HCT116 (cell line): ENCODE results near the gene OR10A4. TPM values are rescaled to one million over a fixed set of nuclear protein-coding genes. Genes with fewer than 3 reads are reported as not detected.

Experiments
- ATAC-seq: fragments of 200-7000 bp; cut with Tn5 transposase; 2 replicates; pipeline ENCODE4 v1.9.1; 2020; ENCODE audit warnings: mild to moderate bottlenecking, moderate library complexity
- BruUV-seq: library from RNA; stranded (reverse); fragments of 400-500 nt; replicated peaks from 2 replicates; lab custom pipeline; 2021; lab: Mats Ljungman, UMichigan
- CTCF ChIA-PET: fragments of 300-600 bp; sonication (Branson Sonifier 250); formaldehyde crosslinking; loops from one replicate; lab custom pipeline; 2021; ENCODE audit warnings: antibody characterized with exemption; lab: Charles Lee
- POLR2A ChIA-PET: fragments of 300-600, 350-600 bp; sonication (Branson Sonifier 250); formaldehyde crosslinking; loops from one replicate; lab custom pipeline; 2021; ENCODE audit warnings: antibody characterized with exemption; lab: Charles Lee
- RAD21 ChIA-PET, 2 experiments: fragments of 300-600 bp; sonication (Branson Sonifier 250); formaldehyde crosslinking; loops; one replicate each; lab custom pipeline; 2023; ENCODE audit warnings: low total read pairs in 2 of 2; ENCODE audit not compliant: uncharacterized antibody in 2 of 2, unreplicated experiment in 2 of 2, low non-redundant PET in 1 of 2; lab: Charles Lee
- DNase-seq: peaks from one replicate; pipeline ENCODE4 v3.0.0-alpha.2; 2010; ENCODE audit warnings: low read depth, low spot score
- H2AFZ ChIP-seq: fragments of 200-600 bp; shearing (Covaris generic), sonication (generic); 2 replicates; pipeline ENCODE4 v1.6.1; 2017; ENCODE audit warnings: low read depth, mixed run types, mixed read lengths, antibody characterized with exemption, low read length; ENCODE audit not compliant: poor library complexity, severe bottlenecking
- H3K27ac ChIP-seq: 2 replicates; pipeline ENCODE4 v1.5.1; 2012; ENCODE audit warnings: low read depth, low read length
- H3K27me3 ChIP-seq: fragments of 200-600 bp; sonication (generic); 2 replicates; pipeline ENCODE4 v1.6.1; 2016; ENCODE audit warnings: mixed run types, low read length, mixed read lengths; ENCODE audit not compliant: insufficient read depth
- H3K36me3 ChIP-seq, 2 experiments: fragments of 200-500 bp in 1 of 2; fragments of 200-600 bp in 1 of 2; sonication (Bioruptor generic) in 1 of 2; sonication (generic) in 1 of 2; 2 replicates each; pipeline versions ENCODE4 v1.5.1 to v1.6.1; 2014 to 2016; ENCODE audit warnings: low read length in 2 of 2, inconsistent platforms in 1 of 2, mixed read lengths in 1 of 2, mixed run types in 1 of 2; ENCODE audit not compliant: insufficient read depth in 2 of 2, control insufficient read depth in 1 of 2
- H3K4me1 ChIP-seq, 2 experiments: fragments of 200-600 bp in 1 of 2; sonication (generic) in 1 of 2; 2 replicates each; pipeline versions ENCODE4 v1.5.1 to v1.6.1; 2012 to 2017; ENCODE audit warnings: low read length in 2 of 2, inconsistent platforms in 1 of 2, mild to moderate bottlenecking in 1 of 2, mixed read lengths in 1 of 2, mixed run types in 1 of 2, moderate library complexity in 1 of 2; ENCODE audit not compliant: insufficient read depth in 2 of 2, control insufficient read depth in 1 of 2
- H3K4me2 ChIP-seq: fragments of 200-600 bp; sonication (generic); 2 replicates; pipeline ENCODE4 v1.6.1; 2017; ENCODE audit warnings: mixed run types, low read length, mixed read lengths
- H3K4me3 ChIP-seq, 2 experiments: fragments of 200-600 bp in 1 of 2; sonication (generic) in 1 of 2; replicated peaks in 1 of 2; 2 replicates each; pipeline ENCODE4 v1.5.1; 2011 to 2016; ENCODE audit warnings: low read length in 2 of 2, control low read depth in 1 of 2, low read depth in 1 of 2, mild to moderate bottlenecking in 1 of 2, mixed read lengths in 1 of 2, mixed run types in 1 of 2
- H3K79me2 ChIP-seq: fragments of 200-600 bp; sonication (generic); 2 replicates; pipeline ENCODE4 v1.6.1; 2017; ENCODE audit warnings: mild to moderate bottlenecking, mixed run types, low read length, moderate library complexity, mixed read lengths; ENCODE audit not compliant: insufficient read depth
- H3K9ac ChIP-seq: fragments of 200-600 bp; sonication (generic); 2 replicates; pipeline ENCODE4 v1.6.1; 2016; ENCODE audit warnings: low read length, mixed read lengths
- H3K9me2 ChIP-seq: fragments of 200-600 bp; sonication (generic), shearing (Covaris generic); 2 replicates; pipeline ENCODE4 v1.6.1; 2017; ENCODE audit warnings: mixed run types, mild to moderate bottlenecking, moderate library complexity; ENCODE audit not compliant: insufficient read depth
- H3K9me3 ChIP-seq, 2 experiments: fragments of 200-500 bp in 1 of 2; fragments of 200-600 bp in 1 of 2; sonication (Bioruptor generic) in 1 of 2; sonication (generic) in 1 of 2; 2 replicates each; pipeline ENCODE4 v1.6.1; 2014 to 2017; ENCODE audit warnings: low read length in 2 of 2, mixed read lengths in 2 of 2, inconsistent platforms in 1 of 2, low read depth in 1 of 2, mild to moderate bottlenecking in 1 of 2, mixed run types in 1 of 2, moderate library complexity in 1 of 2; ENCODE audit not compliant: control insufficient read depth in 1 of 2, insufficient read depth in 1 of 2
- H4K20me1 ChIP-seq: fragments of 200-600 bp; sonication (generic), shearing (Covaris generic); 2 replicates; pipeline ENCODE4 v1.6.1; 2017; ENCODE audit warnings: mixed run types, mild to moderate bottlenecking, moderate library complexity; ENCODE audit not compliant: insufficient read depth
- CBX3 ChIP-seq: IDR thresholded peaks from 2 replicates; pipeline ENCODE4 v1.6.1; 2012; ENCODE audit warnings: low read depth
- CEBPB ChIP-seq: IDR thresholded peaks from 2 replicates; pipeline ENCODE4 v1.6.1; 2012; ENCODE audit warnings: low read depth
- CTCF ChIP-seq, 3 experiments: fragments of 200-600 bp in 1 of 3; sonication (generic) in 1 of 3; IDR thresholded peaks in 2 of 3; conservative IDR thresholded peaks in 1 of 3; 2 replicates each; pipeline ENCODE4 v1.5.1; 2012 to 2017; ENCODE audit warnings: low read depth in 2 of 3, low read length in 2 of 3, antibody characterized with exemption in 1 of 3, borderline replicate concordance in 1 of 3, control low read depth in 1 of 3, mild to moderate bottlenecking in 1 of 3, mixed read lengths in 1 of 3, mixed run types in 1 of 3, moderate library complexity in 1 of 3; ENCODE audit not compliant: insufficient read depth in 1 of 3
- EGR1 ChIP-seq: IDR thresholded peaks from 2 replicates; pipeline ENCODE4 v1.6.1; 2012; ENCODE audit warnings: low read depth
- ELF1 ChIP-seq: IDR thresholded peaks from 2 replicates; pipeline ENCODE4 v1.6.1; 2012; ENCODE audit warnings: low read depth, borderline replicate concordance
- EZH2 ChIP-seq: fragments of 200-600 bp; sonication (generic); IDR thresholded peaks from 2 replicates; pipeline ENCODE4 v1.6.1; 2017; ENCODE audit warnings: antibody characterized with exemption, mixed run types
- FOSL1 ChIP-seq: IDR thresholded peaks from 2 replicates; pipeline ENCODE4 v1.6.1; 2012; ENCODE audit warnings: low read depth
- POLR2A ChIP-seq: IDR thresholded peaks from 2 replicates; pipeline ENCODE4 v1.7.0; 2011; ENCODE audit warnings: borderline replicate concordance; ENCODE audit not compliant: insufficient read depth, insufficient read length; ENCODE audit errors: extremely low read depth
- RAD21 ChIP-seq: IDR thresholded peaks from 2 replicates; pipeline ENCODE4 v1.6.1; 2012; ENCODE audit warnings: low read depth, mild to moderate bottlenecking
- REST ChIP-seq: IDR thresholded peaks from 2 replicates; pipeline ENCODE4 v1.6.1; 2012; ENCODE audit warnings: low read depth
- SIN3A ChIP-seq: IDR thresholded peaks from 2 replicates; pipeline ENCODE4 v1.6.1; 2012; ENCODE audit warnings: low read depth
- SP1 ChIP-seq: IDR thresholded peaks from 2 replicates; pipeline ENCODE4 v1.6.1; 2012; ENCODE audit warnings: low read depth
- SRF ChIP-seq: IDR thresholded peaks from 2 replicates; pipeline ENCODE4 v1.6.1; 2012; ENCODE audit warnings: low read depth
- TCF7L2 ChIP-seq: IDR thresholded peaks from 2 replicates; pipeline ENCODE4 v1.7.0; 2011; ENCODE audit warnings: borderline replicate concordance, inconsistent platforms; ENCODE audit not compliant: insufficient read depth, insufficient read length; ENCODE audit errors: extremely low read depth
- YY1 ChIP-seq: IDR thresholded peaks from 2 replicates; pipeline ENCODE4 v1.6.1; 2011; ENCODE audit warnings: low read length, low read depth, moderate library complexity, mild to moderate bottlenecking; ENCODE audit not compliant: insufficient replicate concordance; ENCODE audit errors: extremely low read depth
- ZFX ChIP-seq: fragments of 450-650 bp; IDR thresholded peaks from 2 replicates; pipeline ENCODE4 v1.6.1; 2017
- ZNF274 ChIP-seq: fragments of 200-500 bp; sonication (Bioruptor generic); IDR thresholded peaks from 2 replicates; pipeline ENCODE4 v1.6.1; 2014; ENCODE audit warnings: mild to moderate bottlenecking, low read depth, low read length, inconsistent platforms
- intact Hi-C: fragments of 100-400 bp; cut with micrococcal nuclease; formaldehyde crosslinking; loops from 2 replicates; pipeline ENCODE4 v1.10.0; 2022
- total RNA-seq: library from RNA; stranded (reverse); gene quantifications from one replicate; pipeline ENCODE4 v1.2.1, GENCODE V29; 2021; ENCODE audit not compliant: unreplicated experiment

Gene OR10A4
- total RNA-seq, 1 experiment from 2014 or later = not detected

- Histone ChIP-seq H3K4me2 (no peak overlapping the region), H4K20me1 (no peaks in the 10 kb centered on the region), H3K79me2 (no peaks in the 10 kb centered on the region), H2AFZ (no peak overlapping the region), H3K9me2 (no peaks in the 10 kb centered on the region), H3K9me3 (no peaks in the 10 kb centered on the region), H3K27me3 (peaks cover 43% of the 10 kb centered on the region), H3K9ac (no peak overlapping the region), H3K4me1 (no peaks in the 10 kb centered on the region), H3K4me3 (no peak overlapping the region), H3K36me3 (no peaks in the 10 kb centered on the region), H3K27ac (no peak overlapping the region)
- ChIA-PET POLR2A (no interaction called here), RAD21 (no interaction called here), CTCF (no interaction called here)
- intact Hi-C loops = no loop called here
- DNase-seq (no peak), ATAC-seq (peak; percentile 32; the same call in 1 of the 2 replicates)
- no TSS peak for BruUV-seq
- TF ChIP-seq RAD21 (no peak), SRF (no peak), SIN3A (no peak), CTCF (IDR thresholded peaks at IDR 0.05 in 2 of 3, conservative IDR thresholded peaks at IDR 0.05 in 1 of 3; ENCODE audit: borderline replicate concordance in 1 of 3, insufficient read depth in 1 of 3, low read depth in 2 of 3, low read length in 2 of 3) (no peak), SP1 (no peak), EGR1 (no peak)
These were observed 17.7 kb downstream of the OR10A4 start for GRCh38 chr11:6894097-6894496.

GRCh38 chr11:6895010-6895409 lies 18.6 kb downstream of the OR10A4 start:
- ChIA-PET POLR2A (no interaction called here), CTCF (no interaction called here), RAD21 (no interaction called here)
- Histone ChIP-seq H3K79me2 (no peaks in the 10 kb centered on the region), H2AFZ (no peak overlapping the region), H3K36me3 (no peaks in the 10 kb centered on the region), H3K4me1 (no peaks in the 10 kb centered on the region), H3K9ac (no peak overlapping the region), H3K4me2 (no peak overlapping the region), H3K4me3 (no peak overlapping the region), H3K9me3 (no peaks in the 10 kb centered on the region), H3K9me2 (no peaks in the 10 kb centered on the region), H3K27me3 (peaks cover 49% of the 10 kb centered on the region), H4K20me1 (no peaks in the 10 kb centered on the region), H3K27ac (no peak overlapping the region)
- no peak for DNase-seq
- BruUV-seq = no TSS peak
- ATAC-seq = no peak
- intact Hi-C loops = no loop called here
- no peak for TF ChIP-seq EGR1
- TF ChIP-seq FOSL1 = no peak
- TF ChIP-seq REST = no peak
- no peak for TF ChIP-seq EZH2
- TF ChIP-seq ELF1 = no peak
- TF ChIP-seq SIN3A = no peak
- no peak for TF ChIP-seq POLR2A
- no peak for TF ChIP-seq CEBPB
- TF ChIP-seq TCF7L2 = no peak
- no peak for TF ChIP-seq SRF
- no peak for TF ChIP-seq YY1
- no peak for TF ChIP-seq SP1
- TF ChIP-seq CBX3 = no peak
- no peak for TF ChIP-seq ZFX
- TF ChIP-seq ZNF274 = no peak
